VCaP (cell line): ENCODE results near the gene CCDC28A.

ENCODE experiments used
- H3K27ac ChIP-seq: fragments of 450-650 bp; 2 replicates; pipeline ENCODE4 v1.5.1; 2017
- CTCF ChIP-seq: fragments of 450-650 bp; conservative IDR thresholded peaks from 2 replicates; pipeline ENCODE4 v1.5.1; 2017; ENCODE audit warnings: mild to moderate bottlenecking, moderate library complexity

CCDC28A gene

DNA sequence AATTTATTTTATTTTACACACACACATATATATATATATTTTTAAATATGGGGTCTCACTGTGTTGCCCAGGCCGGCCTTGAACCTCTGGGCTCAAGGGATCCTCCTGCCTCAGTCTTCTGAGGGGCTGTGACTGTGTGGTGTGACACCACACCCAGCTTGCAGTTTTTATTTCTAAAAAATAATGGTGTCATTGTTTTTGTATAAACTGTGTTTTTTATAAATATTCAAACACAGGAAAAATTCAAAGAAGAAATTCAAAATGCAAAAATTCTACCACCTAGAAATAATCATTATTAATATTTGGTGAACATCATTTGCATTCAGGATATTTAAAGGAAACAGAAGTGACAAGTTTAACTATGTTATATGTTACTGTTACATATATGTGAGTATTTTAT, 3.1 kb downstream of the CCDC28A start:
- H3K27ac ChIP-seq: no peak overlapping the region
- TF ChIP-seq CTCF: no peak

DNA sequence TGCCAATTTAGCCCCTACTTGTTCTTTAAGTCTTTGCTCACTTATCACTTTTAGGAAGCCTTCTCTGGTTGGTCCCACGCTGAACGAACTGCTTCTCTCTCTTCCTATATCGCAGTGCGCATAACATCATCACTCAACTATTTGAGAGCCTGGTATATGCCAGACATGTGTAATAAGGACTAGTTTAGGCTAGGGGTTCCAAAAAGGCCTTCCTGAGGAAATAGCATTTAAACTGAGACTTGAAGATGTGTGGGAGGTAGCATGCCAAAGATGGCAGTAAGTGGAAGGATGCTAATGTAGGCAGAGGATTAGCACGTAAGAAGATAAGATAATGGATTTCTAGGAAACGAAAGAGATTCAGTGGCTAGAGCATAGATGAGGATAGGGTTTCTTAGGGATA, 4.8 kb downstream of the CCDC28A start:
- H3K27ac ChIP-seq: no peak overlapping the region
- no peak for TF ChIP-seq CTCF

DNA sequence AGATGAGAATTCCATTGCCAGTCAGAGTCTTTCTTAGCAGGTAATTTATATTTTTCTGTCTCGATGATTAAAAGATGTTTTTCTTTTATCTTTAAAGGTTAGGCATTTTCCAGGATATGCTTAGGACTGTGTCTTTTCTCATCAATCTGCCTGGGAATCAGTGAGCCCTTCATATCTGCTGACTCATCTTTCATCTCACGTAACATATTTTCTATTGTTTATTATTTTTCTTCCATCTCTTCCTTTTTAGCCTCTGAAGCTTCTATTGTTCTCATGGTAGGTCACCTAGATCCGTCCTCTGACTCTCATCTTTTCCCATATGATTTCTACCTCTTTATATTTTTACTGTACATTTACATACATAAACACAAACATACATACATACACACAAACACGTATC, 8.7 kb downstream of the CCDC28A start:
- no peak overlapping the region for H3K27ac ChIP-seq
- no peak for TF ChIP-seq CTCF

- no peak overlapping the region for H3K27ac ChIP-seq
- TF ChIP-seq CTCF: no peak
These were observed 11.5 kb downstream of the CCDC28A start for GRCh38 chr6:138785079-138785478.

DNA sequence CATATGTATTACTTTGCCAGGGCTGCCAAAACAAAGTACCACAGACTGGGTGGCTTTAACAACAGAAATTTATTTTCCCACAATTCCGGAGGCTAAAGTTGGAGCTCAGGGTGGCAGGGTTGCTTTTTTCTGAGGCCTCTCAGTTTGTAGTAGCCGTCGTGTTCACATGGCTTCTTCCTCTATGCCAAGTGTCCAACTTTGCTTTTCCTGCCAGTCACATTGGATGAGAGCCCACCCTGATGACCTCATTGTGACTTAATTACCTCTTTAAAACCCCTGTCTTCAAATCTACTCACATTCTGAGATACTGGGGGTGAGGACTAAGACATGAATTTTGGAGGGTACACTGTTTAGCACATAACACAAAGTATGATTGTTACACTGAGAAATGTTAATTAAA, 12.4 kb downstream of the CCDC28A start:
- H3K27ac ChIP-seq: no peak overlapping the region
- no peak for TF ChIP-seq CTCF

DNA sequence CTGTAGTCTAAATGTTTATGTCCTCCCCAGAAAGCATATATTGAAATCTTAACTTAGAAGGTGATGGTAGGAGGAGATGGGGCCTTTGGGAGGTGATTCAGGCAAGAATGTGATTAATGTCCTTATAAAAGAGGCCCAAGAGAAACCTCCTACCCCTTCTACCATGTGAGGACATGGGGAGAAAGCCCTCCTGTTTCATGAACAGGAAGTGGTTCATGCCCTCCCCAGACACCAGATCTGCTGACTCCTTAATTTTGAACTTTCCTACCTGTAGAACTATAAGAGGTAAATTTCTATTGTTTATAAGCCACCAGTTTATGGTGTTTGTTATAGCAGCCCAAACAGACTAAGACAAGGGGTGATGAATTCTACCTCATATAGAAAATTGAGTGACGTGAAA, 13.6 kb downstream of the CCDC28A start:
- H3K27ac ChIP-seq: no peak overlapping the region
- TF ChIP-seq CTCF: no peak

- no peak for TF ChIP-seq CTCF
- no peak within 1 kb of the TSS for H3K27ac ChIP-seq
These were observed 22.4 kb downstream of the CCDC28A start, which contains the start of gene ECT2L for GRCh38 chr6:138795809-138796603. Gene ECT2L, plus strand, starts transcription at chr6:138796087. Its CDS starts 17,188 bp downstream, at chr6:138813275.
